Measurements from ENCODE around the gene AGRN.

Gene AGRN

DNA sequence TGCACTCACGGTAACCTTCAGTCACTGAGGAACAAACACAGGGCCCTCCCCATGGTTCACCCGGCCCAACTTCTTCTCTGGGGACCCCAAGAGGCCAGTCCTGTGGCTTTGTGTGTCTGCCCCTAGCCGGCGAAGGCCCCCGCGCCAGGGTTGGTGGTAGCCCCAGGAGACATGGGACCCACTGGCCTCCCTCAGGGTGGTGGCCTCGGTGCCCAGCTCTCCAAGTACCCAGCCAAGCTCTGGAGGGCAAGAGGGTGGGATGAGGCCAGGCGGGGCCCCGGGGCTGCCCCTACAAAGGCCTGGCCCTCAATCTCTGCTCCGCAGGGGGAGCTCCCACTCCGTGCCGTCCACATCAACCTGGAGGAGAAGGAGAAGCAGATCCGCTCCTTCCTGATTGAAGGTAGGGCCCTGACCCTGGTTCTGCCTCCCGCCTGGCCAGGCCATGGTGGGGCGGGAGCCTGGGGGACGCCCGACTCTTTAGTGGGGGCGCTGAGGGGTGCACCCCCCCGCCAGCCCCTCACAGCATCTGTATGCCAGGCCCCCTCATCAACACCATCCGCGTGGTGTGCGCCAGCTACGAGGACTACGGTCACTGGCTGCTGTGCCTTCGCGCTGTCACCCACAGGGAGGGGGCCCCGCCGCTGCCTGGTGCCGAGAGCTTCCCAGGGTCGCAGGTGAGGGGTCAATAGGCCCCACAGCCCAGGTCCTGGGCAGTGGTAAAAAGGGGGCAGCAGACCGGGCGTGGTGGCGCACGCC, 48.0 kb upstream of the AGRN start:
- no peak overlapping the region for H3K9ac ChIP-seq (ENCODE audit: low read length)
- peaks cover 2% of the 10 kb centered on the region; the same call in 1 of the 2 replicates for H3K4me1 ChIP-seq (ENCODE audit: low read length)
- no peaks in the 10 kb centered on the region for H3K9me3 ChIP-seq (replicated peaks; ENCODE audit: insufficient read depth, low read length)
- no peak overlapping the region for H2AFZ ChIP-seq (ENCODE audit: low read length)
- H3F3A ChIP-seq (ENCODE audit: insufficient read depth, low read length) = no peaks in the 10 kb centered on the region
- H3K36me3 ChIP-seq (replicated peaks; ENCODE audit: insufficient read depth, low read length) = no peaks in the 10 kb centered on the region
- no peak overlapping the region for H3K4me3 ChIP-seq (ENCODE audit: low read length)
- no peaks in the 10 kb centered on the region for H4K20me1 ChIP-seq (ENCODE audit: insufficient read depth, low read length)
- H3K27me3 ChIP-seq (replicated peaks; ENCODE audit: insufficient read depth, low read length) = peaks cover 13% of the 10 kb centered on the region; the same call in 1 of the 2 replicates
- H3K27ac ChIP-seq (ENCODE audit: low read length) = no peak overlapping the region
- no peak for DNase-seq
- TF ChIP-seq EZH2phosphoT487 (IDR thresholded peaks at IDR 0.05; ENCODE audit: low read length) (no peak), EZH2 (optimal IDR thresholded peaks at IDR 0.05; ENCODE audit: low read depth, low read length) (no peak)
- TF ChIP-seq, protein P1, sequence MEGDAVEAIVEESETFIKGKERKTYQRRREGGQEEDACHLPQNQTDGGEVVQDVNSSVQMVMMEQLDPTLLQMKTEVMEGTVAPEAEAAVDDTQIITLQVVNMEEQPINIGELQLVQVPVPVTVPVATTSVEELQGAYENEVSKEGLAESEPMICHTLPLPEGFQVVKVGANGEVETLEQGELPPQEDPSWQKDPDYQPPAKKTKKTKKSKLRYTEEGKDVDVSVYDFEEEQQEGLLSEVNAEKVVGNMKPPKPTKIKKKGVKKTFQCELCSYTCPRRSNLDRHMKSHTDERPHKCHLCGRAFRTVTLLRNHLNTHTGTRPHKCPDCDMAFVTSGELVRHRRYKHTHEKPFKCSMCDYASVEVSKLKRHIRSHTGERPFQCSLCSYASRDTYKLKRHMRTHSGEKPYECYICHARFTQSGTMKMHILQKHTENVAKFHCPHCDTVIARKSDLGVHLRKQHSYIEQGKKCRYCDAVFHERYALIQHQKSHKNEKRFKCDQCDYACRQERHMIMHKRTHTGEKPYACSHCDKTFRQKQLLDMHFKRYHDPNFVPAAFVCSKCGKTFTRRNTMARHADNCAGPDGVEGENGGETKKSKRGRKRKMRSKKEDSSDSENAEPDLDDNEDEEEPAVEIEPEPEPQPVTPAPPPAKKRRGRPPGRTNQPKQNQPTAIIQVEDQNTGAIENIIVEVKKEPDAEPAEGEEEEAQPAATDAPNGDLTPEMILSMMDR (IDR thresholded peaks at IDR 0.05; ENCODE audit: low read length) = no peak
- no peaks in the 10 kb centered on the region for H3K79me2 ChIP-seq (ENCODE audit: low read length)
- H3K4me2 ChIP-seq (ENCODE audit: low read depth, low read length) = no peak overlapping the region
- no peaks in the 10 kb centered on the region for H3K9me2 ChIP-seq (replicated peaks; ENCODE audit: insufficient read depth, low read length)

GRCh38 chr1:972726-973458, 47.0 kb upstream of the AGRN start:
- no peak for DNase-seq
- Histone ChIP-seq H4K20me1 (ENCODE audit: insufficient read depth, low read length) (no peaks in the 10 kb centered on the region), H3K9me2 (replicated peaks; ENCODE audit: insufficient read depth, low read length) (no peaks in the 10 kb centered on the region), H3K79me2 (ENCODE audit: low read length) (no peaks in the 10 kb centered on the region), H3K36me3 (replicated peaks; ENCODE audit: insufficient read depth, low read length) (no peaks in the 10 kb centered on the region), H3K4me3 (ENCODE audit: low read length) (no peak overlapping the region), H3K9ac (ENCODE audit: low read length) (no peak overlapping the region), H3K27me3 (replicated peaks; ENCODE audit: insufficient read depth, low read length) (peaks cover 13% of the 10 kb centered on the region; the same call in 1 of the 2 replicates), H3F3A (ENCODE audit: insufficient read depth, low read length) (no peaks in the 10 kb centered on the region), H3K4me1 (ENCODE audit: low read length) (no peaks in the 10 kb centered on the region), H3K4me2 (ENCODE audit: low read depth, low read length) (no peak overlapping the region), H3K9me3 (replicated peaks; ENCODE audit: insufficient read depth, low read length) (no peaks in the 10 kb centered on the region), H3K27ac (ENCODE audit: low read length) (no peak overlapping the region), H2AFZ (ENCODE audit: low read length) (no peak overlapping the region)
- TF ChIP-seq, protein P1 (IDR thresholded peaks at IDR 0.05; ENCODE audit: low read length) = no peak
- TF ChIP-seq EZH2phosphoT487 (IDR thresholded peaks at IDR 0.05; ENCODE audit: low read length) (no peak), EZH2 (optimal IDR thresholded peaks at IDR 0.05; ENCODE audit: low read depth, low read length) (no peak)

DNA sequence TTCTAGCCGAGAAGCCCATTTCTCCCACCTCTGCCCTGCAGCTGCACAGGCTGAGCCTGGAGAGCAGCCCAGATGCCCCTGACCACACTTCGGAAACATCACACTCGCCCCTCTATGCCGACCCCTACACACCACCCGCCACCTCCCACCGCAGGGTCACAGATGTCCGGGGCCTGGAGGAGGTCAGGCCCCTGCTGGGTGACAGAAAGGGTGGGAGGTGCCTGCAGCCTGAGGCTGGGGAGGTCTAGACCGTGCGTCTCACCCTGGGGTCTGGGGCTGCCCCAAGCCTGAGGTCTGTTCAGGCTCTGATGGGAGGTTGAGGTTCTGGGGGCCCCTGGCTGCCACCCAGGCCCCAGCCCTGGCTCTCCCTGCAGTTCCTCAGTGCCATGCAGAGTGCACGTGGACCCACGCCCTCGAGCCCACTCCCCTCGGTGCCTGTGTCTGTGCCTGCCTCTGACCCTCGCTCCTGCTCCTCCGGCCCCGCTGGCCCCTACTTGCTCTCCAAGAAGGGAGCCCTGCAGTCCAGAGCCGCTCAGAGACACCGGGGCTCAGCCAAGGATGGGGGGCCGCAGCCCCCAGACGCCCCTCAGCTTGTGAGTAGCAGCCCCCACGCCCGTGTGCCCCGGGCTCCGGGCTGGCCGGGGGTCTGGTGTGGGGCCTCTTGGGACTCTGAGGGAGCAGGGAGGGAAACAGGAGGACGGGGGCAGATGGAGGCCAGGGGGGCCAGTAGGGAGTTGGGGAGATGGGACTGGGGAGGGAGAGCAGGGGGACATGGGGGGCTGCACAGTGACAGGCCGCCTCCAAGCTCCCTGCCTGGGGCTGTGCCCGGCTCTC, 46.2 kb upstream of the AGRN start:
- Histone ChIP-seq H3K4me3 (ENCODE audit: low read length) (no peak overlapping the region), H3K79me2 (ENCODE audit: low read length) (no peaks in the 10 kb centered on the region), H3K4me2 (ENCODE audit: low read depth, low read length) (no peak overlapping the region), H2AFZ (ENCODE audit: low read length) (no peak overlapping the region), H3K9me3 (replicated peaks; ENCODE audit: insufficient read depth, low read length) (no peaks in the 10 kb centered on the region), H3F3A (ENCODE audit: insufficient read depth, low read length) (no peaks in the 10 kb centered on the region), H3K9ac (ENCODE audit: low read length) (no peak overlapping the region), H3K27me3 (replicated peaks; ENCODE audit: insufficient read depth, low read length) (peaks cover 20% of the 10 kb centered on the region), H3K4me1 (ENCODE audit: low read length) (no peaks in the 10 kb centered on the region), H3K36me3 (replicated peaks; ENCODE audit: insufficient read depth, low read length) (no peaks in the 10 kb centered on the region), H3K27ac (ENCODE audit: low read length) (no peak overlapping the region), H4K20me1 (ENCODE audit: insufficient read depth, low read length) (no peaks in the 10 kb centered on the region), H3K9me2 (replicated peaks; ENCODE audit: insufficient read depth, low read length) (no peaks in the 10 kb centered on the region)
- no peak for DNase-seq
- TF ChIP-seq, protein P1 (IDR thresholded peaks at IDR 0.05; ENCODE audit: low read length) = no peak
- TF ChIP-seq EZH2phosphoT487 (IDR thresholded peaks at IDR 0.05; ENCODE audit: low read length) (no peak), EZH2 (optimal IDR thresholded peaks at IDR 0.05; ENCODE audit: low read depth, low read length) (no peak)

Data from MM.1S (cell line).